CD8-positive, alpha-beta memory T cell (primary cell): Measurements from ENCODE around the gene ABCC2. TPM values are rescaled to one million over a fixed set of nuclear protein-coding genes. Genes with fewer than 3 reads are reported as not detected.
A peak's percentile ranks its signal among the peaks of the same experiment; 100 is the strongest.

Experiments
- CTCF ChIA-PET: fragments of 350-600 bp; sonication (Branson Sonifier 250); formaldehyde crosslinking; loops from one replicate; lab custom pipeline; 2021; ENCODE audit warnings: antibody characterized with exemption; lab: Charles Lee
- POLR2A ChIA-PET: fragments of 350-600 bp; sonication (Branson Sonifier 250); formaldehyde crosslinking; loops from one replicate; lab custom pipeline; 2021; ENCODE audit warnings: antibody characterized with exemption; lab: Charles Lee
- DNase-seq, 5 donors: peaks; one replicate each; pipeline versions ENCODE4 v3.0.0 to v3.0.0-alpha.2; 2020 to 2022; ENCODE audit warnings: mixed read lengths in 1 of 5
- H3K27ac ChIP-seq: one replicate; pipeline ENCODE4 v1.7.0; 2013; ENCODE audit warnings: low read depth, mild to moderate bottlenecking, low read length, moderate library complexity
- H3K27me3 ChIP-seq: 2 replicates; pipeline ENCODE4 v1.7.0; 2013; ENCODE audit warnings: low read length, mild to moderate bottlenecking; ENCODE audit not compliant: insufficient read depth, poor library complexity, severe bottlenecking
- H3K36me3 ChIP-seq: 2 replicates; pipeline ENCODE4 v1.7.0; 2013; ENCODE audit warnings: mild to moderate bottlenecking, low read length, moderate library complexity; ENCODE audit not compliant: insufficient read depth
- H3K4me1 ChIP-seq: 2 replicates; pipeline ENCODE4 v1.7.0; 2013; ENCODE audit warnings: mild to moderate bottlenecking, low read length, moderate library complexity; ENCODE audit not compliant: insufficient read depth
- H3K4me3 ChIP-seq: 2 replicates; pipeline ENCODE4 v1.7.0; 2013; ENCODE audit warnings: mild to moderate bottlenecking, low read length
- H3K9me3 ChIP-seq: 2 replicates; pipeline ENCODE4 v1.7.0; 2013; ENCODE audit warnings: mild to moderate bottlenecking, low read length
- H3K27ac Mint-ChIP-seq, 8 donors: one replicate each; pipeline ENCODE4 v1.8.0; 2020 to 2021; ENCODE audit warnings: mixed read lengths in 8 of 8, mild to moderate bottlenecking in 6 of 8, inconsistent platforms in 3 of 8, moderate library complexity in 3 of 8
- H3K27me3 Mint-ChIP-seq, 2 donors: one replicate each; pipeline ENCODE4 v1.8.0; 2020 to 2021; ENCODE audit warnings: mixed read lengths in 2 of 2, mild to moderate bottlenecking in 1 of 2, moderate library complexity in 1 of 2
- H3K36me3 Mint-ChIP-seq, 3 donors: one replicate each; pipeline ENCODE4 v1.8.0; 2020 to 2021; ENCODE audit warnings: mixed read lengths in 3 of 3, inconsistent platforms in 1 of 3, mild to moderate bottlenecking in 1 of 3
- H3K4me1 Mint-ChIP-seq, 3 donors: one replicate each; pipeline ENCODE4 v1.8.0; 2020 to 2021; ENCODE audit warnings: mixed read lengths in 3 of 3, inconsistent platforms in 1 of 3, mild to moderate bottlenecking in 1 of 3
- H3K4me3 Mint-ChIP-seq, 7 donors: one replicate each; pipeline ENCODE4 v1.8.0; 2020 to 2021; ENCODE audit warnings: mixed read lengths in 7 of 7, mild to moderate bottlenecking in 6 of 7, moderate library complexity in 4 of 7, inconsistent platforms in 2 of 7
- H3K9me3 Mint-ChIP-seq, 5 donors: one replicate each; pipeline ENCODE4 v1.8.0; 2020 to 2022; ENCODE audit warnings: mixed read lengths in 5 of 5, mild to moderate bottlenecking in 3 of 5, moderate library complexity in 2 of 5, inconsistent platforms in 1 of 5
- polyA plus RNA-seq: library from polyadenylated mRNA; unstranded; fragments of 300-500 nt; fragmentation: Illumina TruSeq; gene quantifications from one replicate; pipeline ENCODE4 v1.2.3, GENCODE V29; 2021
- total RNA-seq, 2 experiments: library from RNA; stranded (reverse); gene quantifications; one replicate each; pipeline ENCODE4 v1.2.3, GENCODE V29; 2021

Gene ABCC2
- total and polyA plus RNA-seq, 3 experiments from 2014 or later, result 0.14 to 1.5 (median 1.1) TPM

DNA sequence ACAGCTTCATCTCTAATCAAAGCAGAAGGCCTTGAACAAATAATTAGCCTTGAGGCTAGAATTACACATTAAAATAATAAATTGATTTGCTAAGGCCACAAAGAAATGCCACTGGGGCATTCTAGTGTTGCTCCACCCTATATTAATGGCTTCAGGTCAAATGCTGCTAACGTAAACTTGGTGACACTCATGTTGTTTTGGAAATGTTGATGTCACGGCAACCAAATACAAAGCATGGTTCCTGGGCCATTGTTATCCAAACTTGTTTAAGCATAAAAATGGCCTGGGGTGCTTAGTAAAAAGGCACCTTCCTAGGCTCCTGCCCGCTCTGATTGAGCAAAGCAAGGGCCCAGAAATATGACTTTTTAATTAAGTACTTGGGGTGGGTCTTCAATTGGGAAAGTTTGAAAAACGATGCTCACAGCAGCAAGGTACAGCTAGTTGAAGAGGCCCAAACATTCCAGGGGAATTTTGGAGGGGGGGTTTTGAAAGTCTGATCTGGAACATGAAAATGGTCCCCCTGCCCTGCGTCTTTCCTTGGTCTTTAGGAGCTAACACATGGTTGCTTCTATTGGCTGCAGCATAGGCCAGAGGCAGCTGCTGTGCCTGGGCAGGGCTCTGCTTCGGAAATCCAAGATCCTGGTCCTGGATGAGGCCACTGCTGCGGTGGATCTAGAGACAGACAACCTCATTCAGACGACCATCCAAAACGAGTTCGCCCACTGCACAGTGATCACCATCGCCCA lies 67.8 kb downstream of the ABCC2 start:
- Mint-ChIP-seq H3K27ac (no peak overlapping the region), H3K36me3 (peaks cover 0 to 8% (median 4%) of the 10 kb centered on the region in 3 donors), H3K27me3 (peaks cover 0 to 1% of the 10 kb centered on the region in 2 donors), H3K4me1 (peaks cover 5 to 8% (median 8%) of the 10 kb centered on the region in 3 donors), H3K9me3 (no peaks in the 10 kb centered on the region), H3K4me3 (no peak overlapping the region)
- Histone ChIP-seq H3K4me3 (no peak overlapping the region), H3K36me3 (no peaks in the 10 kb centered on the region), H3K27me3 (no peaks in the 10 kb centered on the region), H3K27ac (no peak overlapping the region), H3K9me3 (no peaks in the 10 kb centered on the region), H3K4me1 (peaks cover 9% of the 10 kb centered on the region)
- DNase-seq, result no peak
- ChIA-PET CTCF (interaction anchor here (0.6 to 11.6 kb wide), 3 partner anchors 159 to 487 kb away, joined by 3 to 154 read pairs (median 58); partner anchors contain the start of gene DNMBP), POLR2A (interaction anchor here (0.5 kb wide), 1 partner anchor 71 kb away, joined by 4 read pairs; no protein-coding TSS in a partner anchor)

DNA sequence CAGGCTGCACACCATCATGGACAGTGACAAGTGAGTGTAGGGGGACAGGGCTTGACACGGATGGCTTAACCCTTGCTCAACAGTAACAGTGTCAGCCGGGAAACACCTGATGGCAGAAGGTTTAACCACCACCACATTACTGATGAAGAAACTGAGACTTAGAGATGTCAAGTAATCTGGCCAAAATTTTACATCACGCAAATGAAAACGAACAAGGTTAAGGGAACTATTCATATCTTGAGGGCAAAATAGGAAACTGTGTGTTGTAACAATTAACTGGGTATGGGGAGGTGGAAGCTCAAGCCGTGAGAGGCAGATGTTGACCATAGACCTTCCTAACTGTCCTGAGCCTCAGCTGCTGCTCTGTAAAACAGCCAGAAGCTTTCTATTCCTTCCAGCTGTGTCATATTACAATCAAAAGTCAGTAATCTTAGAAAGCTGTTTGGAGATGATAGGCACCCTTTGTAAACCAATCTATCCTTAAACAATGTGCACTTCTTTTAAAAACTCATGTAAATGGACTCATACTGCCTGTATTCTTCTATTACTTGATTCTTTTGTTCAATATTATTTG lies 68.4 kb downstream of the ABCC2 start:
- Mint-ChIP-seq H3K36me3 (peaks cover 0 to 8% (median 4%) of the 10 kb centered on the region in 3 donors), H3K9me3 (no peaks in the 10 kb centered on the region), H3K27ac (peak overlapping the region in 1 of 8 donors; percentile 12), H3K4me3 (no peak overlapping the region), H3K27me3 (peaks cover 0 to 1% of the 10 kb centered on the region in 2 donors), H3K4me1 (peaks cover 5% of the 10 kb centered on the region in 3 donors)
- POLR2A ChIA-PET, result no interaction called here
- Histone ChIP-seq H3K27ac (no peak overlapping the region), H3K36me3 (no peaks in the 10 kb centered on the region), H3K27me3 (no peaks in the 10 kb centered on the region), H3K4me1 (peaks cover 6% of the 10 kb centered on the region), H3K4me3 (no peak overlapping the region), H3K9me3 (no peaks in the 10 kb centered on the region)
- no peak for DNase-seq
- CTCF ChIA-PET, result interaction anchor here (6.9 to 11.6 kb wide), 2 partner anchors 159 to 196 kb away, joined by 58 to 154 read pairs; partner anchors contain the start of gene DNMBP

DNA sequence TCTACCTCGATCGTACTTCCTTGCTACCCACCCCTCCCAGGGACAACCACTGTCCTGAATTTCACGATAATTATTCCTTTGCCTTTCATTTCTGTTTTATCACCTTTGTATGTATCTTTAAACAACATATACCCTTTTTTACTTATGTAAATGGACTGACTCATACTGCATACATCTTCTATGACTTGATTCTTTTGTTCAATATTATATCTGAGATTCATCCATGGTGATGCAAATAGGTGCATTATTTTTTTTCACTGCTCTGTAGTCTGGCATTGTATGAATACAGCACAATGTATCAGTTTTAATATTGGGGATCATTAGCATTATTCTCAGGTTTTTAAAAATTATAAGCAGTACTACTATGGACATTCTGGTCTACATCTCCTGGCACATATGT lies 69.4 kb downstream of the ABCC2 start:
- H3K27me3 ChIP-seq, result no peaks in the 10 kb centered on the region
- no peak overlapping the region for H3K4me3 Mint-ChIP-seq
- ChIA-PET CTCF (interaction anchor here (11.6 kb wide), 1 partner anchor 195 kb away, joined by 154 read pairs; no protein-coding TSS in a partner anchor), POLR2A (no interaction called here)
- no peak overlapping the region for H3K27ac ChIP-seq
- H3K36me3 ChIP-seq, result no peaks in the 10 kb centered on the region
- no peaks in the 10 kb centered on the region for H3K9me3 Mint-ChIP-seq
- no peaks in the 10 kb centered on the region for H3K4me1 Mint-ChIP-seq
- H3K27ac Mint-ChIP-seq, result no peak overlapping the region
- no peak overlapping the region for H3K4me3 ChIP-seq
- no peaks in the 10 kb centered on the region for H3K9me3 ChIP-seq
- peaks cover 0 to 8% (median 4%) of the 10 kb centered on the region in 3 donors for H3K36me3 Mint-ChIP-seq
- peaks cover 0 to 1% of the 10 kb centered on the region in 2 donors for H3K27me3 Mint-ChIP-seq
- no peak for DNase-seq
- H3K4me1 ChIP-seq, result no peaks in the 10 kb centered on the region

DNA sequence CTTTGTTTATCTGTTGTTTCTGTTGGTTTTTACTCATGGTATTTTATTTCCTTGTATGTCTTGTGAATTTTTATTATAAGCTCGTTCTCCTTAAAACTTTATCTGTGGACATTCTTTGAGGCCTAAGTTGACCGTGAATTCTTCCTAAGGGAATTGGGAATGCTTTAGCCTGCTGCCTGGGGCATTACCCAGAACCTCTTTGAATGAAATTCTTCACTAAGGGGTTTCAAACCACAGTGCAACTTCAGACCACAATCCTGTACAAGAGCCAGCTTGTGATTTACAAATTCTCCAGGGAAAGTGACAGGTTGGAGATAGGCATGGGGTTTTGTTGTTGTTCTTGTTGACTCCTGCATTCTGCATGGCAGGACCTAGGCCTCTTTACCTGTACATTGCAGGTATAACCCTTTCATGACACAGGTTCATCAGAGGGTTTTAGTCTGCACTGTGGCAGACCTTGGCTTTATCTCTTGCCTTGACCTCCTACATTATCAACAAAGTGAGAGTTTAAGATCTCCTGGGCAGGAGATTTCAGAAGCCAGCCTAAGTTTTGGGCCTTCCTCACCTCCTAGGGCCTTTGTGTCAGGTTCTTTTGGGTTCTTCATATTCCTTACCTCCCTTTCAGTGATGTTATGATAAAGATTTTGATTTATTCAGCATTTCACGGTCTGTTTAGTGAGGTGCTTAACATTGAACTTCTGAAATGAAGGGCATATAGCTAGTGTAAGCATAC lies 70.2 kb downstream of the ABCC2 start:
- no peak overlapping the region for H3K27ac Mint-ChIP-seq
- H3K4me3 Mint-ChIP-seq, result no peak overlapping the region
- Histone ChIP-seq H3K4me1 (no peaks in the 10 kb centered on the region), H3K27me3 (no peaks in the 10 kb centered on the region), H3K4me3 (no peak overlapping the region), H3K9me3 (no peaks in the 10 kb centered on the region), H3K36me3 (no peaks in the 10 kb centered on the region), H3K27ac (no peak overlapping the region)
- CTCF ChIA-PET, result interaction anchor here (1.8 to 11.6 kb wide), 2 partner anchors 157 to 194 kb away, joined by 4 to 154 read pairs; partner anchors contain the start of gene DNMBP
- POLR2A ChIA-PET, result no interaction called here
- no peak for DNase-seq
- no peaks in the 10 kb centered on the region for H3K9me3 Mint-ChIP-seq
- H3K4me1 Mint-ChIP-seq, result no peaks in the 10 kb centered on the region
- peaks cover 0 to 1% of the 10 kb centered on the region in 2 donors for H3K27me3 Mint-ChIP-seq
- peaks cover 0 to 8% (median 4%) of the 10 kb centered on the region in 3 donors for H3K36me3 Mint-ChIP-seq

DNA sequence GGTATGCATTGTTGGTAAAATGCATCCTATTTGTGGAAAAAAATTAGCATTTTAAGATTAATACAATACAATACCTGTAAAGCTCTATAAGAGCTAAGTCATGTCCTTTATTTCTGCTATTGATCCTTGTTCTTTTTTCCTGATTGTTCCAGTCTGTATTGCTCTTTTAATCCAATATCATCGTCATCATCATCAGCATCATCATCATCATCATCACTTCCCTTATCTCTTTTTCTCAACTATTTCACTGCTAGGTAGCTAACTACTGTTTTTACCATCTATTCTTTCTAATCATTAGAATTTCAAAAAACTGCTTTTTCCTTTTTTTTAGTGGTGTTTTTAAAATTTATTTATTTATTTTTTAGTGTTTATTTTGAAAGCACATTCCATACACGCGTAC lies 71.2 kb downstream of the ABCC2 start:
- H3K36me3 ChIP-seq, result no peaks in the 10 kb centered on the region
- H3K9me3 ChIP-seq, result no peaks in the 10 kb centered on the region
- Mint-ChIP-seq H3K4me3 (no peak overlapping the region), H3K4me1 (no peaks in the 10 kb centered on the region), H3K9me3 (no peaks in the 10 kb centered on the region), H3K27me3 (peaks cover under 1 to 1% of the 10 kb centered on the region in 2 donors), H3K27ac (no peak overlapping the region), H3K36me3 (peaks cover 0 to 8% (median 4%) of the 10 kb centered on the region in 3 donors)
- H3K4me1 ChIP-seq, result no peaks in the 10 kb centered on the region
- no peaks in the 10 kb centered on the region for H3K27me3 ChIP-seq
- ChIA-PET CTCF (interaction anchor here (1.1 to 11.6 kb wide), 3 partner anchors 8 to 193 kb away, joined by 4 to 154 read pairs (median 4); partner anchors contain the start of gene DNMBP), POLR2A (no interaction called here)
- no peak overlapping the region for H3K4me3 ChIP-seq
- no peak for DNase-seq
- no peak overlapping the region for H3K27ac ChIP-seq

DNA sequence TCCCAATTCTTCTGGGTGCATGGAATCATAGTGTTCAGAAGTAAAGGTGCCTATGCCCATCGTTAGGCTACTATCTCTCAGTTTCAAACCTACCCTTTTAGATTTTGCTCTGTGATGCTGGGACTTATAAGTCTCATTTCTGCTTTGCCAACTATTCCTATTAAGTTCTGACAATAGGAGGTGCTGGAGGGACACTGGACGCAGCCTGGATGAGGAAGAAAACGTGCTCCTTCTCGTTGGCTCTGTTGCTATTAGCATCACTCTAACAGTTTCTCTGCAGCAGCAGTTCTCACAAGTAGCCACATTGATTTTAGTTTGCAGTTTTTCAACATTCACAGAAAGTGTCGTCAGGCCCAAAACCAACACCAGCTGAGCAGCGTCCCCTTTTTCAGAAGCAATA lies 72.4 kb downstream of the ABCC2 start:
- DNase-seq, result no peak
- Histone ChIP-seq H3K36me3 (no peaks in the 10 kb centered on the region), H3K4me3 (no peak overlapping the region), H3K27ac (no peak overlapping the region), H3K4me1 (no peaks in the 10 kb centered on the region), H3K9me3 (no peaks in the 10 kb centered on the region), H3K27me3 (no peaks in the 10 kb centered on the region)
- POLR2A ChIA-PET, result no interaction called here
- H3K27ac Mint-ChIP-seq, result no peak overlapping the region
- H3K36me3 Mint-ChIP-seq, result peaks cover 0 to 8% (median 4%) of the 10 kb centered on the region in 3 donors
- peaks cover 1 to 7% of the 10 kb centered on the region in 2 donors for H3K27me3 Mint-ChIP-seq
- CTCF ChIA-PET, result interaction anchor here (1.8 to 11.6 kb wide), 3 partner anchors 9 to 192 kb away, joined by 4 to 154 read pairs (median 13); partner anchors contain the start of gene DNMBP
- no peaks in the 10 kb centered on the region for H3K4me1 Mint-ChIP-seq
- H3K4me3 Mint-ChIP-seq, result no peak overlapping the region
- H3K9me3 Mint-ChIP-seq, result no peaks in the 10 kb centered on the region

DNA sequence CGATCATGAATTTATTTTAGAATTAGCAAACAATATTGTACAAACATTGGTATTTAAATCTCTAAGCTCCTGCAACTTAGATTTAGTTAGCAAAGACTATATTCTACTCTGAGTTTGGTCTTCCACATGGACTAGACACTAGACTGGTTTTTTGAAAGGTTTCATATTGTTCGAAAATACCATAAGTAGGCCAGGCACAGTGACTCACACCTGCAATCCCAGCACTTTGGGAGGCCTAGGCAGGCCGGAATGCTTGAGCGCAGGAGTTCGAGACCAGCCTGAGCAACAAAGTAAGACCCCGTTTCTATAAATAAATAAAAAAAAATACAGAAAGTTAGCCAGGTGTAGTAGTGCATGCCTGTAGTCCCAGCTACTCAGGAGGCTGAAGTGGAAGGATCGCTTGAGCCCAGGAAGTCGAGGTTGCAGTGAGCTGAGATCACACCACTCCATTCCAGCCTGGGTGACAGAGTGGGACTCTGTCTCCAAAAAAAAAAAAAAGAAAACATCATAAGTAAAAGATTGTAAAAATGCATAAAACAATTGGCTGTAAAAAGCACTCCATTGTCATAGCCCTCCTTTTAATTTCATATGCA lies 73.1 kb downstream of the ABCC2 start:
- Mint-ChIP-seq H3K9me3 (no peaks in the 10 kb centered on the region), H3K27me3 (peaks cover 1 to 7% of the 10 kb centered on the region in 2 donors), H3K4me3 (no peak overlapping the region), H3K27ac (peak overlapping the region in 1 of 8 donors; percentile 39), H3K4me1 (no peaks in the 10 kb centered on the region), H3K36me3 (peaks cover 0 to 8% (median 4%) of the 10 kb centered on the region in 3 donors)
- H3K36me3 ChIP-seq, result no peaks in the 10 kb centered on the region
- no peaks in the 10 kb centered on the region for H3K9me3 ChIP-seq
- no peak overlapping the region for H3K27ac ChIP-seq
- ChIA-PET POLR2A (no interaction called here), CTCF (interaction anchor here (0.9 to 2.5 kb wide), 3 partner anchors 9 to 190 kb away, joined by 3 to 13 read pairs (median 5); partner anchors contain the start of gene DNMBP)
- no peaks in the 10 kb centered on the region for H3K27me3 ChIP-seq
- H3K4me1 ChIP-seq, result no peaks in the 10 kb centered on the region
- no peak for DNase-seq
- H3K4me3 ChIP-seq, result no peak overlapping the region
